OCI-LY1 (cell line): ENCODE measurements around the gene GNAO1.

Experiments
- H2AFZ ChIP-seq: fragments of 200-600 bp; sonication (generic), shearing (Covaris generic); 2 replicates; pipeline ENCODE4 v1.6.0; 2014; ENCODE audit warnings: antibody characterized with exemption, mild to moderate bottlenecking, low read length
- H3F3A ChIP-seq: fragments of 200-600 bp; sonication (generic), shearing (Covaris generic); 2 replicates; pipeline ENCODE4 v1.6.0; 2014; ENCODE audit warnings: mild to moderate bottlenecking, antibody characterized with exemption, low read length, moderate library complexity; ENCODE audit not compliant: insufficient read depth
- H3K27ac ChIP-seq: fragments of 200-600 bp; sonication (generic); 2 replicates; pipeline ENCODE4 v1.5.1; 2014; ENCODE audit warnings: low read length, mixed run types, mild to moderate bottlenecking, low read depth; ENCODE audit not compliant: poor library complexity, severe bottlenecking
- H3K27me3 ChIP-seq: fragments of 200-600 bp; sonication (generic); 2 replicates; pipeline ENCODE4 v1.6.0; 2014; ENCODE audit warnings: antibody characterized with exemption, mild to moderate bottlenecking, low read length, moderate library complexity; ENCODE audit not compliant: insufficient read depth
- H3K36me3 ChIP-seq: fragments of 200-600 bp; sonication (generic); 2 replicates; pipeline ENCODE4 v1.6.1; 2014; ENCODE audit warnings: mild to moderate bottlenecking, antibody characterized with exemption, low read length, moderate library complexity, mixed read lengths; ENCODE audit not compliant: insufficient read depth
- H3K4me1 ChIP-seq: fragments of 200-600 bp; sonication (generic); 2 replicates; pipeline ENCODE4 v1.5.1; 2014; ENCODE audit warnings: mild to moderate bottlenecking, low read length, moderate library complexity; ENCODE audit not compliant: insufficient read depth, severe bottlenecking
- H3K4me2 ChIP-seq: fragments of 200-600 bp; sonication (generic), shearing (Covaris generic); 2 replicates; pipeline ENCODE4 v1.6.1; 2014; ENCODE audit warnings: low read length
- H3K4me3 ChIP-seq: fragments of 200-600 bp; sonication (generic); 2 replicates; pipeline ENCODE4 v1.5.1; 2014; ENCODE audit warnings: low read length, low read depth, mild to moderate bottlenecking, mixed read lengths; ENCODE audit not compliant: poor library complexity, severe bottlenecking
- H3K79me2 ChIP-seq: fragments of 200-600 bp; shearing (Covaris generic); 2 replicates; pipeline ENCODE4 v1.6.1; 2016; ENCODE audit warnings: mixed run types, low read length, mixed read lengths; ENCODE audit not compliant: insufficient read depth
- H3K9ac ChIP-seq: fragments of 200-600 bp; sonication (generic), shearing (Covaris generic); 2 replicates; pipeline ENCODE4 v1.6.1; 2014; ENCODE audit warnings: mild to moderate bottlenecking, low read length, mixed read lengths
- H3K9me2 ChIP-seq: fragments of 200-600 bp; sonication (generic), shearing (Covaris generic); 2 replicates; pipeline ENCODE4 v1.6.1; 2014; ENCODE audit warnings: low read depth, mild to moderate bottlenecking, low read length, mixed read lengths
- H3K9me3 ChIP-seq: fragments of 200-600 bp; shearing (Covaris generic); 2 replicates; pipeline ENCODE4 v1.6.1; 2014; ENCODE audit warnings: low read length, mixed read lengths
- H4K20me1 ChIP-seq: fragments of 200-600 bp; sonication (generic), shearing (Covaris generic); 2 replicates; pipeline ENCODE4 v1.6.0; 2016; ENCODE audit warnings: mild to moderate bottlenecking, low read length; ENCODE audit not compliant: insufficient read depth
- EZH2 ChIP-seq: fragments of 200-600 bp; sonication (generic), shearing (Covaris generic); IDR thresholded peaks from 2 replicates; pipeline ENCODE4 v1.8.0; 2017; ENCODE audit warnings: borderline replicate concordance, mixed run types, mild to moderate bottlenecking, antibody characterized with exemption, low read length, moderate library complexity, mixed read lengths
- TF ChIP-seq, protein P1 (sequence below): fragments of 200-600 bp; sonication (generic), shearing (Covaris generic); IDR thresholded peaks from 2 replicates; pipeline ENCODE4 v1.5.1; 2017; ENCODE audit warnings: mild to moderate bottlenecking, antibody characterized with exemption, low read length, moderate library complexity, mixed read lengths

The GNAO1 gene

DNA sequence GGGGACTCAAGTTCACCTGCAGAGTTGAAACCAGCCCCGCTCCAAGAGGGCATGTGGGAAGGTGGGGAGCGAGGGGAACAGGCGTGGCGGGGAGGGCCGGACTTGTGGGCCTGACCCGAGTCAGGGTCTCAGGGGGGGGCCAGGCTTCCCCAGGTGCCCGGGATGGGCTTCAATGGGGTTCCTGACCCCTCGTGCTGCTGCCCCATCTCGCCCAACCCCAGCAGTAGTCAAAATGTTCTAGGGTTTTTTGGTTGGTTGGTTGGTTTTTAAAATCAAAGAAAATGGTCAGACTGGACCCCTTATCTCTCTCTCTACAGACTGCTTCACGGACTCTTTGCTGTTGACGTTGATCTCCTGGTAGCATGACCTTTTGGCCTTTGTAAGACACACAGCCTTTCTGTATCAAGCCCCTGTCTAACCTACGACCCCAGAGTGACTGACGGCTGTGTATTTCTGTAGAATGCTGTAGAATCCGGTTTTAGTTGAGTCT is 164.5 kb downstream of the GNAO1 start:
- no peaks in the 10 kb centered on the region for H3K9me2 ChIP-seq
- TF ChIP-seq, protein P1, sequence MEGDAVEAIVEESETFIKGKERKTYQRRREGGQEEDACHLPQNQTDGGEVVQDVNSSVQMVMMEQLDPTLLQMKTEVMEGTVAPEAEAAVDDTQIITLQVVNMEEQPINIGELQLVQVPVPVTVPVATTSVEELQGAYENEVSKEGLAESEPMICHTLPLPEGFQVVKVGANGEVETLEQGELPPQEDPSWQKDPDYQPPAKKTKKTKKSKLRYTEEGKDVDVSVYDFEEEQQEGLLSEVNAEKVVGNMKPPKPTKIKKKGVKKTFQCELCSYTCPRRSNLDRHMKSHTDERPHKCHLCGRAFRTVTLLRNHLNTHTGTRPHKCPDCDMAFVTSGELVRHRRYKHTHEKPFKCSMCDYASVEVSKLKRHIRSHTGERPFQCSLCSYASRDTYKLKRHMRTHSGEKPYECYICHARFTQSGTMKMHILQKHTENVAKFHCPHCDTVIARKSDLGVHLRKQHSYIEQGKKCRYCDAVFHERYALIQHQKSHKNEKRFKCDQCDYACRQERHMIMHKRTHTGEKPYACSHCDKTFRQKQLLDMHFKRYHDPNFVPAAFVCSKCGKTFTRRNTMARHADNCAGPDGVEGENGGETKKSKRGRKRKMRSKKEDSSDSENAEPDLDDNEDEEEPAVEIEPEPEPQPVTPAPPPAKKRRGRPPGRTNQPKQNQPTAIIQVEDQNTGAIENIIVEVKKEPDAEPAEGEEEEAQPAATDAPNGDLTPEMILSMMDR, result no peak
- no peak for TF ChIP-seq EZH2
- no peaks in the 10 kb centered on the region for H4K20me1 ChIP-seq
- H3K4me2 ChIP-seq, result peak overlapping the region; percentile 72; the same call in 1 of the 2 replicates
- no peak overlapping the region for H3K4me3 ChIP-seq
- H3K9ac ChIP-seq, result no peak overlapping the region
- H3K9me3 ChIP-seq, result no peaks in the 10 kb centered on the region
- H3K27ac ChIP-seq, result no peak overlapping the region
- H3K27me3 ChIP-seq, result peaks cover 3% of the 10 kb centered on the region; the same call in 1 of the 2 replicates
- H3K79me2 ChIP-seq, result no peaks in the 10 kb centered on the region
- H3K4me1 ChIP-seq, result peaks cover 25% of the 10 kb centered on the region
- H3F3A ChIP-seq, result no peaks in the 10 kb centered on the region
- H2AFZ ChIP-seq, result no peak overlapping the region
- H3K36me3 ChIP-seq, result no peaks in the 10 kb centered on the region

DNA sequence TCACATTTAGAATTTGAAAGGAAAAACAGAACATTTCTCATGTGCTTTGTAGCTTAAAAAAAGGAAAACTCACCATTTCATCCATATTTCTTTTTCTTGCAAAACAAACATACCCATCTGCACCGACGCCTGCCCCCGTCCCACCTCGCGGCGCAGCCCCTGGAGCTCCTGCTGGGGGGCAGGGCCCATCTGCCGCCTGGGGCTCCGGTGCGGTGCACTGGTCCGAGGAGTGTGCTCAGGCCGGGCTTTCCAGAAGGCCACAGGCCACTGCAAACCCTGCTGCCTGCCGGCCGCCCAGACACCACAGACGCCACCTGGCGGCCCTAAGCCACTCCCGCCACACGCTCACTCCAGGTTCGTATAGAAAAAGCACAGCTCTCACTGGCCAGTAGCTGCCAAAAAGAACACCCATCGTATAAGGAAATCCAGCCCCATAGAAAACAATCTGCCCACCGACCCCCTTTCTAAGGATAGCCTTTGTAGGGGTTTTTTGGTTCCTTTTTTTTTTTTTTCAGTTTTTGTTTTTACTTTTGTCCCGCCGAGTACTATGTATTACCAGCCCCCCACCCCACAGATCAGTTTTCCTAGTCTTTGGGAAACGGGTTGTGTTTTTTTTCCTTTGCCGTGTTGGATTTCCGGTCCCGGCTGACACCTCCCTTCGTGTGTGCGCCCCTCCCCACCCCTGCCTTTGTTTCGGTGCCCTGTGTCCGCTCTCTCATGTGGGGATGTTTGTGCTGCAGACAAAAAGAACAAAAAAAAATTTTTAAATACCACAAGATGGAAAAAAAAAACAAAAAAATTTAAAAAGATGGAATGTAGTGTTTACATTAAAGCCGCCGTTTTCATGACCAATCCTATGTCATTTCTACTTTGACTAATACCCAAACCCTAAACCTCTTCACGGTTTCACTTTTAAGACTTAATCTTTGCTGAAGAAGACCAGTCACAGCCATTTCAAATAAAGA is 165.3 kb downstream of the GNAO1 start:
- H3K4me2 ChIP-seq, result peak overlapping the region; percentile 72
- peaks cover 25% of the 10 kb centered on the region for H3K4me1 ChIP-seq
- no peaks in the 10 kb centered on the region for H3K9me3 ChIP-seq
- H2AFZ ChIP-seq, result peak overlapping the region; percentile 85
- H3K79me2 ChIP-seq, result no peaks in the 10 kb centered on the region
- H3K36me3 ChIP-seq, result no peaks in the 10 kb centered on the region
- H3K9me2 ChIP-seq, result no peaks in the 10 kb centered on the region
- H3F3A ChIP-seq, result no peaks in the 10 kb centered on the region
- H4K20me1 ChIP-seq, result no peaks in the 10 kb centered on the region
- H3K27me3 ChIP-seq, result peaks cover 3% of the 10 kb centered on the region; the same call in 1 of the 2 replicates
- peak overlapping the region; percentile 21 for H3K27ac ChIP-seq
- peak overlapping the region; percentile 58 for H3K9ac ChIP-seq
- TF ChIP-seq, protein P1, result peak; percentile 95
- no peak for TF ChIP-seq EZH2
- peak overlapping the region; percentile 55 for H3K4me3 ChIP-seq

DNA sequence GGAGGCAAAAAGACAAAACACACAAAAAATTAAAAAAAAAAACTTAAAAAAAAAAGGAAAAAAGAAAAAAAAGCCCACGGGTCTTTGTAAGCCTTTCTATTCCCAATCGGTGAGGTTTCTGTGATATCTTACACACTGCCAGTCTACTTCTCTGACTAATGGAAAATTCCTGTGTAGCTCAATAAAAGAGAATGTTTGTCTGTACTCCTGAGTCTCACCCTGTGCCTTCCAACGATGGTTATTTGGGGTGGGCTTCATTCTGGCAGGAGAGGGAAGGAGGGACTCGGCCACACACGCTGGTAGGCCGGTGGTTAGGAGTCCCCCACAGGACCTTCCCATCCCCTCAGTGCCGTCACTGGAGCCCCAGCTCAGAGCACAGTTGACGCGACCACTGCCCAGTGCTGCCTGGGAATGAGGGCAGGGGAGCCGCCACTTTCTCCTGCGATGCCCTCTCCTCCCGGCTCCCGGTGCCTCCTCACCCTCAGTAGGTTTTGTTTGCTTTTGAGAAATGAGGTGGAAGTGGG is 166.0 kb downstream of the GNAO1 start:
- Histone ChIP-seq H3K9me3 (no peaks in the 10 kb centered on the region), H3K4me1 (peaks cover 25% of the 10 kb centered on the region), H3K27ac (peak overlapping the region; percentile 21), H3K4me2 (peak overlapping the region; percentile 72), H4K20me1 (no peaks in the 10 kb centered on the region), H3F3A (no peaks in the 10 kb centered on the region), H2AFZ (peak overlapping the region; percentile 85), H3K9ac (peak overlapping the region; percentile 58), H3K27me3 (peaks cover under 1% of the 10 kb centered on the region; the same call in 1 of the 2 replicates), H3K9me2 (no peaks in the 10 kb centered on the region), H3K79me2 (no peaks in the 10 kb centered on the region), H3K36me3 (peaks cover 5% of the 10 kb centered on the region; the same call in 1 of the 2 replicates), H3K4me3 (peak overlapping the region; percentile 55)
- TF ChIP-seq, protein P1, result no peak
- no peak for TF ChIP-seq EZH2
